Occipital lobe (tissue), 2 donors: ENCODE measurements around the gene BRCC3. TPM values are rescaled to one million over a fixed set of nuclear protein-coding genes. Genes with fewer than 3 reads are reported as not detected.
A peak's percentile ranks its signal among the peaks of the same experiment; 100 is the strongest.

Source experiments
- DNase-seq: peaks from one replicate; lab custom pipeline; 2025; lab: John Stamatoyannopoulos, UW
- total RNA-seq: library from RNA; depleted of rRNA; stranded (reverse); fragments of >200 nt; gene quantifications from one replicate; pipeline ENCODE4 v1.2.3, GENCODE V29; 2014

BRCC3 gene
- total RNA-seq, result 15.6 TPM

GRCh38 chrX:155070975-155071693, at the start of gene BRCC3, which contains the start of the genes CMC4 and MTCP1:
Gene BRCC3 (plus strand): TSS chrX:155071508. CDS start chrX:155071528, 20 bp downstream.
Gene CMC4 (minus strand): TSS chrX:155071136. CDS start chrX:155064023, 7,113 bp downstream.
Gene MTCP1 (minus strand): TSS chrX:155071136. CDS start chrX:155066010, 5,126 bp downstream.
- DNase-seq, result peak; percentile 75

- no peak for DNase-seq
Observed at GRCh38 chrX:155022585-155022984, 48.7 kb upstream of the BRCC3 start, which contains the start of gene F8. Gene F8 (minus strand): TSS chrX:155022723. CDS start chrX:155022552, 171 bp downstream.

- no peak for DNase-seq
Observed at GRCh38 chrX:155023907-155024833, 47.1 kb upstream of the BRCC3 start.

- DNase-seq, result no peak
Observed at GRCh38 chrX:155026420-155026726, 44.9 kb upstream of the BRCC3 start.

GRCh38 chrX:155026727-155027508, 44.4 kb upstream of the BRCC3 start, which contains the start of gene FUNDC2:
Gene FUNDC2 (plus strand): TSS chrX:155026844. CDS start chrX:155026939, 95 bp downstream.
- peak; percentile 85 for DNase-seq

GRCh38 chrX:155027509-155028066, 43.7 kb upstream of the BRCC3 start:
- DNase-seq, result no peak

- no peak for DNase-seq
Observed at GRCh38 chrX:155028129-155028528, 43.2 kb upstream of the BRCC3 start.

GRCh38 chrX:155028877-155029291, 42.4 kb upstream of the BRCC3 start:
- no peak for DNase-seq

- DNase-seq, result no peak
Observed at GRCh38 chrX:155031657-155032056, 39.7 kb upstream of the BRCC3 start.

- no peak for DNase-seq
Observed at GRCh38 chrX:155035688-155036087, 35.6 kb upstream of the BRCC3 start.

GRCh38 chrX:155046129-155046810, 25.0 kb upstream of the BRCC3 start:
- DNase-seq, result no peak

GRCh38 chrX:155046811-155047528, 24.3 kb upstream of the BRCC3 start:
- no peak for DNase-seq

- DNase-seq, result peak; percentile 16
Observed at GRCh38 chrX:155048977-155049619, 22.2 kb upstream of the BRCC3 start.

GRCh38 chrX:155052738-155053498, 18.4 kb upstream of the BRCC3 start:
- DNase-seq, result no peak

- DNase-seq, result no peak
Observed at GRCh38 chrX:155053656-155054055, 17.7 kb upstream of the BRCC3 start.

GRCh38 chrX:155054255-155054654, 17.1 kb upstream of the BRCC3 start:
- DNase-seq, result no peak

GRCh38 chrX:155055494-155055893, 15.8 kb upstream of the BRCC3 start:
- DNase-seq, result no peak

GRCh38 chrX:155056471-155056870, 14.8 kb upstream of the BRCC3 start:
- DNase-seq, result no peak
